ENCODE measurements around the gene TXNDC2.

The TXNDC2 gene

GRCh38 chr18:9860682-9861081, 25.1 kb upstream of the TXNDC2 start:
- DNase-seq (ENCODE audit: low spot score) = no peak

DNA sequence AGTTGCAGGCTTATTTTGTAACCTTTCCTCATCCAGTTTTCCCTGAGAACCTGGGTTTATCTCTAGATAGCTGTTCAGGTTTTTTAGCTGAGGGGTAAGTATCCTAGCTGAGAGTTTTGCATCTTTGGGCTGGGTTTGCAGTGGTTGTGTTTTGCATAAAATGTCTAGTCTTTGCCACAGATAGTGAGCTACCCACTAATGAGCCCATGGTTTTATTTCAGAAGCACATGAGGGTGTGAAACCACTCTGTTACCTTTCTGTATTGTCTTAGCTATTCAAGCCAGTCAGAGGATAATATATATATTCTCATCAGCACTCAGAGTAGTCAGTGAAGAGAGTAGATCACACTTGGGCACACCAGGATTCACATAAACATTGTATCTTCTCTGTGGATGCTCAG, 24.6 kb upstream of the TXNDC2 start:
- no peak for DNase-seq (ENCODE audit: low spot score)

DNA sequence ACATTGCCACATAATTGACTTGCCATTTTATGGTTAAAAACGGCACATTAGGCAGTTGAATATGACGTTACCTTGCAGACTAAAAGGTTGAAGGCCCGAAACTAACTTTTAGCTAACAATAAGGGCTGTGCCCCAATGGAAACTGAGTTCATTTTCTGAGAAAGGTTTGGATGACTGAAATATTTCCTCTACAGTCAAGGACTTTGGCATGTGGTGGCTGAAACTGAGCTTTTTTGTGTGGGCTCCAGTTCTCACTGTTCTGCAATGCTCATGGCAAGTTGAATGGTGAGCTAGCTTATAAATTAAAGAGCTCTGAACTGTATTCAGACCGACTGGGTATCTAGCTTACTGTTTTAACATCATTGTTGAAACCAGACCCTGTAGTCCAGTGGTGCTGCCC, 23.8 kb upstream of the TXNDC2 start:
- no peak for DNase-seq (ENCODE audit: low spot score)

- DNase-seq (ENCODE audit: low spot score) = no peak
Observed at GRCh38 chr18:9862686-9863085, 23.1 kb upstream of the TXNDC2 start.

DNA sequence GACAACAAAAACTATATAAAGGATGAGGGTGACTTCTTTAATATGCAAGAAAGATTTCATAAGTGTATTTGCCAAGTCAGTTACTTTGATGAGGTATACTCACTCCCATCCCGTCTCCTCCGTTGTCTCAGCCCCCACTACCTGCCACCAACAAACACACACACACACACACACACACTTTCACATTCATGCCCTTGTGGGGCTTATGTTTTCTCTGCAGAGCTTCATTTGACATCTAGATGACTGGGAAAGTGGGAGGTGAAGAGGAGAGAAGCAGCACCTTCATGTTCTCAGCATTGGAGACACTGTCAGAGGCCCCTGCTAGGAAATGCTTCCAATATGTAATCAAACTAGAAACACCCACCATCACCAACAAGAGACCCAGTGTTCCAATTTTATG, 22.5 kb upstream of the TXNDC2 start:
- DNase-seq (ENCODE audit: low spot score) = no peak

DNA sequence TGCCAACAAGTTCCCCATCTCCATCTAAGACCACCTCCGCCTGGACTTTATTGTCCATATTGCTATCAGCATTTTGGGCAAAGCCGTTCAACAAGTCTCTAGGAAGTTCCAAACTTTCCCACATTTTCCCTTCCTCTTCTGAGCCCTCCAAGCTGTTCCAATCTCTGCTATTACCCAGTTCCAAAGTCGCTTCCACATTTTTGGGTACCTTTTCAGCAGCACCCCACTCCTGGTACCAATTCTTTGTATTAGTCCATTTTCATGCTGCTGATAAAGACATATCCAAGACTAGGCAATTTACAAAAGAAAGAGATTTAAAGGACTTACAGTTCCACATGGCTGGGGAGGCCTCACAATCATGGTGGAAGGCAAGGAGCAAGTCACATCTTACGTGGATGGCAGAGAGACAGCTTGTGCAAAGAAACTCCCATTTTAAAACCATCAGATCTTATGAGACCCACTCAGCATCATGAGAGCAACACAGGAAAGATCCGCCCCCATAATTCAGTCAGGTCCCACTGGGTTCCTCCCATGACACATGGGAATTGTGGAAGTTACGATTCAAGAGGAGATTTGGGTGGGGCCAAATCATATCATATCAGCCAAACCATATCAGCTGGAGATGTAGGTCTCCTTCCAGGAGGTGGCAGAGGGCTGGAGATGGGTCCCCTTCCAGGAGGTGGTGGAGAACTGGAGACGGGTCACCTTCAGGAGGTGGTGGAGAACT, 19.8 kb upstream of the TXNDC2 start:
- no peak for DNase-seq (ENCODE audit: low spot score)

- DNase-seq (ENCODE audit: low spot score) = no peak
Observed at GRCh38 chr18:9866627-9867026, 19.1 kb upstream of the TXNDC2 start.

DNA sequence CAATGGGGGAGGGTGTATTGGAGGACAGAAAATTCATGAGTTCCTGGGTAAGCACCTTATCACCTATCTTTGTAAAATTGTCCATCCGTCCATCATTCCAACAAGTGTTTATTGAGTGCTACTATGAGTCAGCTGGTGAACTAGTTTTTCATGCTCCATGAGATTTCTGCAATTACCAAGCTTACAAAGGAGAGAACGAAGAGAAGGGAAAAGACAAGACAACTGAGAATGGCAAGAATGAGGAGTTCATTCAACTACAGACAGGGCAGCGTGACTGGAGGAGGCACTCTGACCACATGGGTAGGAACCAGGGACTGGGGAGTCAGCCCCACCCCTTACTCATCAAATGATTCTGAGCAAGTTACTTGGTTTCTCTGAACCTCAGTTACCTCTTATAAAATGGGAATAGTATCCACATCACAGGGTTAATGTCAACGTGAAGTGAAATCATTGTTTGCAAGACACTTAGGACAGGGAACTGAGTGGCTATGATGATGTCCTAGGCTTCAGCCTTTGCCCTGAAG, 18.6 kb upstream of the TXNDC2 start:
- DNase-seq (ENCODE audit: low spot score) = no peak

GRCh38 chr18:9868857-9869714, 16.7 kb upstream of the TXNDC2 start:
- DNase-seq (ENCODE audit: low spot score) = no peak

GRCh38 chr18:9869715-9870430, 15.9 kb upstream of the TXNDC2 start:
- peak; percentile 45 for DNase-seq (ENCODE audit: low spot score)

GRCh38 chr18:9870431-9871008, 15.3 kb upstream of the TXNDC2 start:
- no peak for DNase-seq (ENCODE audit: low spot score)

- no peak for DNase-seq (ENCODE audit: low spot score)
Observed at GRCh38 chr18:9871244-9871746, 14.5 kb upstream of the TXNDC2 start.

DNA sequence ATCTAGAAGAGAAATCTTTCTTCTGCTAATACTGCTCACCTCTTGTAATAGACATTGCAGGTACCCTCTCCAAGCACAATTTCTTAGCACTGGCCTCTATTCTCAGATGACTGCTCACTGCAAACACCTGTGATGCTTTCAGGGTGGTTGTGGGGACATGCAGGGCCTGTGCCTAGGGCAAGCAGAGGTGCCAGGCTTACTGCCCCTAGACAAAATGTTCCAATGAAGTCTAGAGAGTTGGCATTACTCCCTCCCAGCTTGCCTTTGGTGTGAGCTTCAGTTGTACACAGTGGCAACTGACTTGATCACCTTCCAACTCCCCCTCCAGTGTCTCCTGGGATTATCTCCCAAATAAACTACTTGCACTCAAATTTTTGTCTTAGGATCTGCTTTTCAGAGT, 12.9 kb upstream of the TXNDC2 start:
- DNase-seq (ENCODE audit: low spot score) = no peak

DNA sequence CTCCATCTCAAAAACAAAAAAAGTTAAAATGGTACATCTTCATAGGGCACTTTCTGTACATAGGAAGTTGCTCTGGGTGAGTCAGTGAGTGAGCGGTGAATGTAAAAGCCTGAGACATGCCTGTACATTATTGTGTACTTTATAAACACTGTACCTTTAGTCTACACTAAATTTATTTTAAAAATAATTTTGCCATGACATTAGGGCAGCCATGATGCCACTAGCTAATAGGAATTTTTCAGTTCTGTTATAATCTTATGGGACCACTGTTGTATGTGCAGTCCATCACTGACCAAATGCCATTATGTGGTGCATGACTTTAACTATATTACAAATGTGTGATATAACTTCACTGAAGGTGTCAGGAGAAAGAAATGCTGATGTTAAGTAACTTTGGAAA, 11.0 kb upstream of the TXNDC2 start:
- DNase-seq (ENCODE audit: low spot score) = no peak

DNA sequence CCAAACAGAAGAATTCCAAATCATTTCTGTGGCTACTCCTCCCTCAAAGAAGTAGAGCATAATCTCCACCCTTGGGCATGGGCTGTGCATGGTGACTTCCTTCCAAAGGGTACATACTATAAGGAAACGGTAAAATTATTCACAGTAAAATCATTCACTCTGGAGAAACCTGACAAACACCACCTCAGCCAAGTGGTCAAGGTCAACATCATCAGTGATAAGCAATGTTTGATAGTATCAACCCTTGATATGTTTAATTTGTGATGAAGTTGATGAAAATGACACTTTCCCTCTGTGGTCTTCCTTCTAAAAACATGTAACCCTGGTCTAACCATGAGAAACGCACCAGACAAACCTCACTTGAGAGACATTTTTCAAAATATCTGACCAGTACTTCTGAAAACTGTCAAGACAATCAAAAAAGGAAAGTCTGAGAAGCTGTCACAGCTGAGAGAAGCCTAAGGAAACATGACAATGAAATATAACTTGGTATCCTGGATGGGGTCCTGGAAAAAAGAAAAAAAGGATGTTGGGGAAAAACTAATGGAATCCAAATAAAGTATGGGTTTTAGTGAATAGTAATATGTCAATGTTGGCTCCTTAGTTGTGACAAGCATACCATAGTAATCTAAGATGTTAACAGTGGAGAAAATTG, 9.4 kb upstream of the TXNDC2 start:
- no peak for DNase-seq (ENCODE audit: low spot score)

DNA sequence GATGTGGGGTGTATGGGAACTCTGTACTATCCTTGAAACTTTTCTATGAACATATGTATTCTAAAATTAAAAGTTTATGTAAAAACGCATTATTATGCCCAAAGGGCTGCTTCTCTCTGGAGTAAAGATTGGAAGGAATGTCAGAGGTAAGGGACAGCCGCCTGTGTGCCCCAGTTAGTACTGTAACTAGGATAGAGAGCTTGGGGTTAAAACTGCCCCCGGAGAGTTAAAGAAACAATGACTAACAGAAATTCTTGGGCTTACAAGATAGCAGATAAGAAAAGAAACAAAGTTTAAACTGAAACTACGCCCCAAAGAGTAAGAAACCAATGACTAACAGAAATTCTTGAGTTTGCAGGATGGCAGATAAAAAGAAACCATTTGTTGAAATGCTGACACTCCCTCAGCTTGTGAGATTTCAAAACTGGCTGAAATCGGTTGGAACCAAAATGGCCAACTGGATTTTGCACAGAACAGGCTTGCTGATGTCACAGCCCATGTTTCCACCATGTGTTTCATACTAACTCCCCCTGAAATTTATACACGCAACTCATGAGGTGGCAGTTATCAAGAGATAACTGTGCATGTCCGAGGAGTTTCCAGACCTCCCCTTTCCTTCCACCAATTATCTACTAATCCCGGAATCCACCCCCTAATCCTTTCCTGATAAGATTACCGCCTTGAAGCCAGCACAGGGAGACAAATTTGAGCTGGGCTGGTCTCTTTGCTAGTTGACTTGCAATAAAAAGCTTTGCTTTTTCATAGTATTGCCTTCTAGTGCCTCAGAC, 8.7 kb upstream of the TXNDC2 start:
- peak; percentile 63 for DNase-seq (ENCODE audit: low spot score)

DNA sequence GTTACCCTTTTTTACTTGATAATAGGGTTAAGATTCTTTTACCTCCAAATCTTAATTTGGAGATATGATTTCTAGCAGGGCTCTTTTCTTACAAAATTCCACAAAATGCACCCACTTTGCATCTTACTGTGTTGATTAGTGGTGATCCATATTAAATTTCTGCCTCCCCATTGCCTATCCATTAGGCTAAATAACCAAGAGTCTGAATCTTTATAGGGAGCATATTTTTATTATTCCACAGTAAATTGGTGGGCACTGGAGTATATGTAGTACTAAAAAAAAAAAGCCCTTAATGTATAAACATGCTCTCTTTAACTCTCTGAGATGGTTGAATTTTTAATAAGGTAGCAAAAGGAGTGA, 8.1 kb upstream of the TXNDC2 start:
- DNase-seq (ENCODE audit: low spot score) = no peak

GRCh38 chr18:9878095-9878494, 7.7 kb upstream of the TXNDC2 start:
- no peak for DNase-seq (ENCODE audit: low spot score)

- DNase-seq (ENCODE audit: low spot score) = no peak
Observed at GRCh38 chr18:9878783-9879242, 7.0 kb upstream of the TXNDC2 start.

GRCh38 chr18:9884090-9884489, 1.7 kb upstream of the TXNDC2 start:
- no peak for DNase-seq (ENCODE audit: low spot score)

Data from hepatic stellate cell (primary cell).